GM12873 (cell line): Measurements from ENCODE around the gene MYO10.

Source experiments
- CTCF ChIP-seq: IDR thresholded peaks from 2 replicates; pipeline ENCODE4 v1.5.1; 2012; ENCODE audit warnings: low read depth, mild to moderate bottlenecking, moderate library complexity, low read length, control low read depth; ENCODE audit not compliant: insufficient read depth; ENCODE audit errors: missing control alignments

MYO10 gene

GRCh38 chr5:16871746-16872339 is 64.2 kb downstream of the MYO10 start:
- TF ChIP-seq CTCF, result no peak

GRCh38 chr5:16870878-16871277 is 65.2 kb downstream of the MYO10 start:
- no peak for TF ChIP-seq CTCF

- no peak for TF ChIP-seq CTCF
Observed at GRCh38 chr5:16869821-16870796, 66.0 kb downstream of the MYO10 start.

GRCh38 chr5:16867577-16867953 is 68.5 kb downstream of the MYO10 start:
- no peak for TF ChIP-seq CTCF

- no peak for TF ChIP-seq CTCF
Observed at GRCh38 chr5:16866795-16867576, 69.1 kb downstream of the MYO10 start.

- no peak for TF ChIP-seq CTCF
Observed at GRCh38 chr5:16866273-16866672, 69.8 kb downstream of the MYO10 start.

- no peak for TF ChIP-seq CTCF
Observed at GRCh38 chr5:16865151-16865550, 70.9 kb downstream of the MYO10 start.
